ENCODE results near the gene NSMCE4A.
"Not testable (repeated sequence)": the region's sequence is repeated elsewhere in the genome, so short reads cannot be mapped to it uniquely, and the experiment has no call there.

NSMCE4A gene

DNA sequence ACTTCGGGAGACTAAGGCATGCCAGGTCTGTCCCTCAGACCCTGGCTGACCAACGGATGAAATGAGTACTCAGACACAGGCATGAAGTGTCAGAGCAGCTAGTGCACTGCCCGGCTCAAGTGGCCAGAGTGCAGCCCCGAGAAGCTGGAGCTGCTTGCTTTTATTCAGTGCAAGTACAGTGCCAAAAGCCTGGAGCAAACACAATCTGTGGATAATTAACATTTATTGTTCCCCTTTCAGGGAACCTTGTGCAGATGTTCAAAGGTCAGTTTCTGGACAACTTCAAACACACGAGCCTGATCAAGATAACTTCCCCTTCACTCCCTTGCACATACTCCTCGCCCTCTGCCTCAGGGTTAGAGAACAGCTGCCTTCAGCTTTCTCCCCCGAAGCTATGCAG lies 39.3 kb downstream of the NSMCE4A start:
- no peak for DNase-seq (ENCODE audit: low spot score)

DNA sequence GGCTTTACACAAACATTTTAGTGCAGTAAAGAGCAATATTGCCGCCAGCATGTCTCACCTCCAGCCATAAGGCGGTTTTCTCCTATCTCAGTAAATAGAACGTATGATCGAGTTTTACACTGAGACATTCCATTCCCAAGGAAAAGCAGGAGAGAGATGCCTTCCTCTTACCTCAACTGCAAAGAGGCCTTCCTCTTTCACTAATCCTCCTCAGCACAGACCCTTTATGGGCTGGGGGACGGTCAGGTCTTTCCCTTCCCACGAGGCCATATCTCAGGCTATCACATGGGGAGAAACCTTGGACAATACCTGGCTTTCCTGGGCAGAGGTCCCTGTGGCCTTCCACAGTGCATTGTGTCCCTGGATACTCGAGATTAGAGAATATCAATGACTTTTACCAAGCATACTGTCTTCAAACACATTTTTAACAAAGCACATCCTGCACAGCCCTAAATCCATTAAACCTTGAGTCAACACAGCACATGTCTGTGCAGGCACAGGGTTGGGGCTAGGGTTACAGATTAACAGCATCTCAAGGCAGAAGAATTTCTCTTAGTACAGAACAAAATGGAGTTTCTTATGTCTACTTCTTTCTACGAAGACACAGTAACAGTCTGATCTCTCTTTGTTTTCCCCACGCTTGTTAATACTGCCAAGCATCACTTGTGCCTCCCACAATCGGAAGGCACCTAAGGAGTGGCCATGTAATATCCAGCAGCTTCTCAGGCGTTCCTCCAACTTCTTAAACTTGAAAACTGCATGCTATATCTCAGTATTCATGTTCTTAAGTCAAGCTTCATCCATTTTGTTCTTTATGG lies 44.5 kb downstream of the NSMCE4A start:
- DNase-seq (ENCODE audit: low spot score): not testable (repeated sequence)

DNA sequence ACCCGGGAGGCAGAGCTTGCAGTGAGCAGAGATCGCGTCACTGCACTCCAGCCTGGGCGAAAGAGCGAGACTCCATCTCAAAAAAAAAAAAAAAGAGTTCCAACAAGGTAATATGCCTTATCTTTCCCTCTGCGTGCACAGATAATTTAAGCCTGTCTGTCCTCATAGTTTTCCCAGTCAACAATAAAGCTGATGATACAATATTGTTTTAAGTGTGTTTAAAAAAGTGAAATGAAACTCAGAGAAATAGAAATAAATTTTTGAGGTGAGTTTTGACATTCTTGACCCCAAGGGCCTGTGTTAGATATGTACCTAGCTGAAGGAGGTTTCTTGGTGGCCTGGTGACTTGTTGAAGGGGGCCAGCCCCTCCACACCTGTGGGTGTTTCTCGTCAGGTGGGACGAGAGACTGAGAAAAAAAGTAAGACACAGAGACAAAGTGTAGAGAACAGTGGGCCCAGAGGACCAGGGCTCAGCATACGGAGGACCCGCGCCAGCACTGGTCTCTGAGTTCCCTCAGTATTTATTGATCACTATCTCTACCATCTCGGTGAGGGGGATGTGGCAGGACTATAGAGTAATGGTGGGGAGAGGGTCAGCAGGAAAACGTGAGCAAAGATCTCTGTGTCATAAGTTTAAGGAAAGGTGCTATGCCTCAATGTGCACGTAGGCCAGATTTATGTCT lies 45.3 kb downstream of the NSMCE4A start:
- DNase-seq (ENCODE audit: low spot score): not testable (repeated sequence)

DNA sequence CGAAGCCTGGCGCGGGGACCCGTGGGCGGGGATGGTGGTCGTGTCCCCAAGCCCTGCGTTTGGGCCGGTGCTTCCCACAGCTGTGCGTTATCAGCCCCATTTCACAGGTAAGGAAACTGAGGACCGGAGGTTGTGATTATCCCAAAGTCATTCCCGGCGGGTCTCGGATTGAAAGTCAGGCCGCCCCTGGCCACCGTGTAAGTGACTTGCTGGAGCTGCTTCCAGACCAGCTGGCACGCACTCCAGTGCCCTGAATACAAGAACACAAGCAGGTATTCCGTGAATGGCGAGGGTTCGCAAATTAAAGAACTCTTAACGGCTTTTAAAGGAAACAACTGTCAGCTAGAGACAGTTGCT lies 46.5 kb downstream of the NSMCE4A start:
- DNase-seq (ENCODE audit: low spot score): no peak

DNA sequence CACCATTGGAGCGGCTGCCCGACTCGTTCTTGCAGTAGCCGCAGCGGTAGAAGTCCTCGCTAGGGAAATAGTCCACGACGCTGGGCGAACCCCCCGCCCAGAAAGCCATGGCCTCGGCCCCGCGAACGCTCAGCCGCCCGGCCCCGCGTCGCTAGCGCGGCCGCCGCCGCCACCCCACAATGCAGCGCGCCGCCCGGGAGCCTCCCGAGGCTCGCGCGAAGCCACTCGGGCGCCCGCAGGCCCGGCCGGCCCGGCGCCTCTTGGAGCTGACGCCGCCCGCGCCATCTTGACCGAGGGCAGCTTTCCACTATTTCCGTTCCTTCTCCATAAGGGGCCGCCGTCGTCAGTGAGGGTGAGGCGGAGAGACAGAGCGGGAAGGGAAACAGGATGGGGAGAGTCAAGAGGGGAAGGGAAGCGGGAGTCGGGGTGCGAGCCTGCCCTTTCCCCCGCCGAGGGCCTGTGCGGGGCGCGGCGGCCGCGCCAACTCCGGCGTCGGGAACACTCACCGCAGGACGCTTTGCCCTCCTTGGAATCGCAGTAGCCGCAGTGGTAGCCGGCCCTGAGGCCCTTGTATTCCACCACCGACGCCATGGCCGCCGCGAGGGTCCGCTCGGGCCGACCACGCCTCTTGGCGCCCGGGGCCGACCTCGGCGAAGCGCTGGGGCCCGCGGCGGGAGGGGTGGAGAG lies 47.0 kb downstream of the NSMCE4A start, which contains the start of gene ATE1:
ATE1 (minus strand) TSS at position 191 of the 687 bp plus-strand sequence; CDS start at position 109, 82 bp downstream.
- peak; percentile 96 for DNase-seq (ENCODE audit: low spot score)

DNA sequence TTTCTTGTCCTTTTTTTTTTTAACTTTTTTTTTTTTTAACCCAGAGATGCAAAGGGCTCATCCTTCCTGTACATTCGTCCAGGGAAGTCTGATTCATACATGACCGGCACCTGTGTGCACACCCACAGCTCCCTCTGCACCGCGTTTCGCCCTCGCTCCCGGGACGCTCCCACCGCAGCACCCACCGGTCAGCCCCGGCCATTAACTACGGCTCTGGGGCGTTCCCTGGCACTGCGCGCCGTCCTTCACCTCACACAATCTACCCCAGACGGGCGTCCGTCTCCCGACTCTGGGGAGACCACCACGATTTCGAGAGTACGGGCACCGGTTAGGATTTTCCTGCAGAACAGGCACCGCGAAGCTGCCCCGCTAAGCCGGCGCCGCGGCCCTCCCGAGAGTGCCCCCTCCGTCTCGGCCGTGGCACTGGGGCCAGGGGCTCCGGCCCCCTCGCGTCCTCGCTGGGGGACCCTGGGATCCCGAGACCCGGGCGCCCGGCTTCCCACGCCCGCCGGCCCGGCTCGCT lies 47.6 kb downstream of the NSMCE4A start:
- DNase-seq (ENCODE audit: low spot score): peak; percentile 61

DNA sequence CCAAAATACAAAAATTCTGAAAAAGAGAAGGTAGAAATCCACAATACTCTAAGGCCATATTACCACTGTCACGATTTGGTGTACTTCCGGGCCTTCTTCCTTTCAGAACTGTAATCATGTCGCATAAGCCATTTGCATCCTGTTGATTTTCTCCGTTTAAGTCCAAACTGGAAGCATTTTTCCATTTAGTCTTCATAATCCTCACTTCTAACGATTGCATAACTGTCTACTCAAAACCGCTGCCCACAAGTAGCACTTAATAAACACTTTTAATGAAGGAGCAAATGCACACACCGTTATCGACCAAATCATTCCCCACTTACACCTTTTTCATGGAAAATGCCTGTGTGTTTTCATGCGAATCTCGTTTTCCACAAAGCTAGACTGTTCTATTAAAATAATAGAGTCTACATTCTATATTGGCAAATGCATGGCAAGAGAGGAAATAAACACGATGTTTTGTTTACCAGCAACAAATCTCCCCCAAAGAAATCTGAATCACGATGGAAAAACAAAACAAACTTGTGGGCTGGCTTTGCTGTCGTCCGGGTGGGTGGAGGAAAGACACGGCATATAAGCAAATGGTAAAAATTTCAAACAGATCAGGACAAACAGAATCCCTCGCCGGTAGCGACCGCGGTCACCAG lies 48.2 kb downstream of the NSMCE4A start:
- DNase-seq (ENCODE audit: low spot score): peak; percentile 49

DNA sequence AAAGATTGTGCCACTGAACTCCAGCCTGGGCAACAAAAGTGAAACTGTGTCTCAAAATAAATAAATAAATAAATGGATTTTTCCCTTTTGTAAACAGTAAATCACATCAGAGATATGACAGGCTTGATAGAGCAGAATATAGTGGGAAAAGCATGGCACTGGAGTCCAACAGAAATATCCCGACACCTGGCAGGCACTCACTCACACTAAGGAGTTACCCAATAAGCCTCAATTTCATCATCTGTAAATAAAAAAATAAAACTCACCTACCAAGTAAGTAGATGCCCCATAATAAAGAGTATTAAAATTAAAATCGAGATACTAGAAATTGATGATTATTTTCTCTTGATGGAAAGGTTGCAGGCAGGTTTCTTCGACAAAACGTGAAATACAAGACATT lies 48.9 kb downstream of the NSMCE4A start:
- DNase-seq (ENCODE audit: low spot score): no peak

DNA sequence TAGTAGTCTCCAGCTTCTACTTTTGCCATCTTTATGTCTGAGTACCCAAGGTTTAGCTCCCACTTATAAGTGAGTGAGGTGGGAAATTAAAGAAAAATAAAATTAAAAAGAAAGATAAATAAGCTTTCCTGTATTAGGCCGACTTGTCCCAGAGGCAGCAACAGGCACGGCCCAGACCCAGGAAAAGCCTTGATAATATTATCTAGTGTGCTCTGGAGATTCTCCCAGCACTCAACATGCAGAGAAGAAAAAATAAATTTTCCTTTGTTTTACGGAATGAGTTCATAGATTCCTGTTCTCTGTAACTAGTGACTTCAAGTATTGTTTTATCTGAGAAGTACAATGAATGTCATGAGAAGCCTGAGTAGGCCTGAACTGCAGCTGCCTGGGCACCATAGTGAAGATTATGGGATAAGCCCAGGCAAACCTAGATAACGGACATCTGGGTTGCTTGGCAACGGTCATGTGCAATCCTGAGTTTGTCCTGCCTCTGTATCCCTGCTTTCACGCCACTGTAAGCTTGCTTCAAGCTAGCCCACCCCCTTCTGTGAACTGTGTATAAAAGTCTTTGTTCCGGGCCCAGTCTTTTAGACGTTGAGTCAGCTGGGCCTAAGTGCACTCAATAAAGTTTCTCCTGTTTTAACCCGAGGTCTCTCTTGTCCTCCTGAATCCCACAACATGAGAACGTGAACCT lies 53.6 kb downstream of the NSMCE4A start:
- no peak for DNase-seq (ENCODE audit: low spot score)

DNA sequence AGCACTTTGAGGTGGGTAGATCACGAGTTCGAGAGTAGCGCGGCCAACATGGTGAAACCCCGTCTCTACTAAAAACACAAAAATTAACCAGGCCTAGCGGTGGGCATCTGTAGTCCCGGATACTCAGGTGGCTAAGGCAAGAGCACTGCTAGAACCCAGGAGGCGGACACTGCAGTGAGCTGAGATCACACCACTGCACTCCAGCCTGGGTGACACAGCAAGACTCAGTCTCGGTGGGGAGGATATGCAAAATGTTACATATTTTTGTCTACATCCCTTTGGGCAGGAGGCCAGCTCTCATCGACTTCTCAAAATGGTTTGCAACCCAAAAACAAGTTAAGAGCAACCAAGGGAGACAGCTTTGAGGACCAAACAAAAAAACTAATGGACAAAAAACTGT lies 55.4 kb downstream of the NSMCE4A start:
- no peak for DNase-seq (ENCODE audit: low spot score)

DNA sequence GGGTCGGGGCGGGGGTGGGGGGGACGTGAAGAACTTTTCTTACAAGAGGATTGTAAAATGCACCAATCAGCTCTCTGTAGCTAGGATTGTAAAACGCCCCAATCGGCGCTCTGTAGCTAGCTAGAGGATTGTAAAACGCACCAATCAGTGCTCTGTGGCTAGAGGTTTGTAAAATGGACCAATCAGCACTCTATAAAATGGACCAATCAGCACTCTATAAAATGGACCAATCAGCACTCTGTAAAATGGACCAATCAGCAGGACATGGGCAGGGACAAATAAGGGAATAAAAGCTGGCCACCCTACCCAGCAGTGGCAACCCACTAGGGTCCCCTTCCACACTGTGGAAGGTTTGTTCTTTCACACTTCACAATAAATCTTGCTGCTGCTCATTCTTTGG lies 56.2 kb downstream of the NSMCE4A start:
- not testable (repeated sequence) for DNase-seq (ENCODE audit: low spot score)

DNA sequence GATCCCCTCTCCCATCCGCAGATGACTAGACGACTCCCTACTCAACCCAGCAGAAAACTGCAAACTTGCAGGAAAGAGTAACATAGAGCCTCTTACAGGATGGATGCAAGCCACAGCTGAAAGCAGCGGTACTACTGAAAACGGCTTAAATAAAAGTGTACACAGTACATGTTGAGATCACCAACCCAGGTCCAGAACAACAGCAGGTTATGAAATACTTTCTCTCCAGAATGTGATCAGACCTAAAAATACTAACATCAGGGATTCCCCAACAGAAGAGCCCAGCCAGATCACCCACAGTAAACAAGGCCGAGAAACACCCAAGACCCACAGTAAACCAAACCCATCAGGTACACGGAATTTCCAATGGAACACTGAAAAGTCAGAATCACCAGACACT lies 60.4 kb downstream of the NSMCE4A start:
- DNase-seq (ENCODE audit: low spot score): no peak

DNA sequence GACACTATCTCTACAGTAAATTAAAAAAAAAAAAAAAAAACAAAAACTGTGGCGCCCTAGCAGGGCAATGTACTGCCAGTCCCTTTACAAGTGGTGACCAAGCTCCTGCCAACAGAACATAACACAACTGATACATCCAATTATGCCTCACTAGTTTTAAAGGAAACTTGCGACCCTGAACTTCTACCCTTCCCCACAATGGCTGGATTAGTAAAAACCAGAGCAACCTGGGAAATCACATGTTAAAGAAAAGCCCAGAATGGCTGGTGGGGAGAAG lies 63.7 kb downstream of the NSMCE4A start:
- DNase-seq (ENCODE audit: low spot score): no peak

DNA sequence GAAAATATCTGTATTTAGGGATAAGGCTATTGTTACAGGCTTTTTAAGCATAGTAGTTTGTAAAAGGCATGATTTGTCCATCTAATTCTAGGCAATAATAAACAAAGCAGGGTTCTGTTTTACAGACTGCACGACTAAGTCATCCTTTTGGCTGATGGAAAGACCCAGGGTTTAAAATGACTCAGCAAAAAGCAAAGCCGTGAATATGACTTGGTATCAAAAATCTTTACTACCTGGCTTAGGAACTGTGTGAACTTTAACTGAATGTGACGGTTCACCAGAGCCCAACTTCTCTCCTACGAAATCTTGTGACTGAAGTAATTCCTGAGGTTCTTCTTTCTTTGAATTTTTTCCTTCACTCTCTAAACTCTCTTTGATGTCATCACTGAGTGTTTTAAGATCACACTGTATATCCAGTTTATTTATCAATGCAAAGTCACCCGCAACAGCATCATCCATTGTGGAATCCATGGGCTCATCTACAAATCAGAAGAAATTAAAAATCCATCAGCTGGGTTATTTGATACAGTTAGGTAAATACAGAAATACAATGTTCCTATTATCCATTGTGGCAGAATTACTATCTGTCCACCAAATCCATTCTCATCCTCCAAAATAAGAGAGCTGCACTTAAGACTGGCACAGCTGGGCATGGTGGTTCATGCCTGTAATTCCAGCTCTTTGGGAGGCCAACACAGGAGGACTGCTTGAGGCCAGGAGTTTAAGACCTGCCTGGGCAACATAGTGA lies 64.2 kb downstream of the NSMCE4A start:
- peak; percentile 14 for DNase-seq (ENCODE audit: low spot score)

Measured in AG20443 (cell line).